Right cardiac atrium (tissue), 5 donors: ENCODE data around the gene PPME1. TPM values are rescaled to one million over a fixed set of nuclear protein-coding genes. Genes with fewer than 3 reads are reported as not detected.
A peak's percentile ranks its signal among the peaks of the same experiment; 100 is the strongest.

Source experiments
- ATAC-seq, 2 donors: fragments of 200-7000 bp; cut with Tn5 transposase; one replicate each; pipeline versions ENCODE4 v1.8.0 to v1.9.1; 2020; ENCODE audit warnings: moderate library complexity in 2 of 2, mild to moderate bottlenecking in 1 of 2
- DNase-seq, 3 donors: peaks; one replicate each; pipeline ENCODE4 v3.0.0-alpha.2; 2020
- H3K27ac ChIP-seq: one replicate; pipeline ENCODE4 v1.5.1; 2013; ENCODE audit warnings: mild to moderate bottlenecking, low read length, control low read depth, moderate library complexity
- H3K27me3 ChIP-seq: one replicate; pipeline ENCODE4 v1.6.1; 2013; ENCODE audit not compliant: control insufficient read depth, insufficient read depth
- H3K4me1 ChIP-seq: one replicate; pipeline ENCODE4 v1.6.1; 2013; ENCODE audit warnings: low read length; ENCODE audit not compliant: control insufficient read depth, insufficient read depth
- H3K4me3 ChIP-seq: one replicate; pipeline ENCODE4 v1.5.1; 2013; ENCODE audit warnings: low read length, control low read depth
- H3K9me3 ChIP-seq: one replicate; pipeline ENCODE4 v1.6.1; 2013; ENCODE audit warnings: low read length; ENCODE audit not compliant: control insufficient read depth
- WGBS: extraction: QIAGEN DNeasy Blood & Tissue Kit; methylation state at CpG from one replicate; pipeline ENCODE4 v1.1.7; 2013; 5-methylcytosine and 5-hydroxymethylcytosine counted together
- intact Hi-C, 4 donors: fragments of 100-400 bp; cut with DNase I; formaldehyde crosslinking; loops; one replicate each; pipeline versions ENCODE4 v1.11.0 to v1.14.0; 2022 to 2023
- polyA plus RNA-seq: library from polyadenylated mRNA; stranded (reverse); fragments of 200-250 nt; gene quantifications from one replicate; pipeline ENCODE4 v1.2.3, GENCODE V29; 2013
- total RNA-seq, 4 donors: library from RNA; stranded (reverse); fragmentation: NEBNext Ultra II Directional; extraction: Animal tissue kit (Norgen Biotek cat#: 25700); gene quantifications; one replicate each; pipeline ENCODE4 v1.2.1, GENCODE V29; 2021
- donor health status: healthy with polysubstance abuse.
- donor health status: DM: no; HTN: yes; CAD: no.
- donor health status: DM: no; HTN: no; CAD: no.
- donor health status: DM: no; HTN: yes; CAD: no; lungs with severe emphysema.
- donor health status: DM: yes; HTN: yes; CAD: no.

Gene PPME1
- total and polyA plus RNA-seq, 5 donors, result 29.3 to 38.5 (median 33.7) TPM

DNA sequence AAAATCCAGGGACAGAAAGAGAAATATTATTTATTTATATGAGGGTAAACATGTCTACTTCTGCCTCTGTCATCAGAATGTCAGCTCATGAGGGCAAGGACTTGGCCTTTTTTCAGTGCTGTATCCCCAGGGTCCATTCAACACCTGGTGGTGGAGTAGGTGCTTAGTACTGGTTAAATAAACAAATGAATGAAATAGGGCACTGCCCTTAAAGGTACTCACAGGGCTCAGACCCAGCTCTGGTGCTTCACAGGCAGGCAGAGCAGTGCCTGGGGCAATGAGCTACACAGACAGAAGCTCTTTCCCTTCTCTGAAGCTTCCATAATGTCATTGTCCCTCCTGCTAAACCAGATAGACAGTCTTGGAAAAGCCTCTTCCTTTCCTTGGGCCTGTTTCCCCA, 109.4 kb downstream of the PPME1 start:
- DNase-seq (no peak), ATAC-seq (no peak)
- Histone ChIP-seq H3K9me3 (no peaks in the 10 kb centered on the region), H3K4me1 (no peaks in the 10 kb centered on the region), H3K27ac (no peak overlapping the region), H3K4me3 (no peak overlapping the region), H3K27me3 (no peaks in the 10 kb centered on the region)
- intact Hi-C loops, result no loop called here

GRCh38 chr11:74282421-74282820, 111.3 kb downstream of the PPME1 start:
- H3K27ac ChIP-seq, result no peak overlapping the region
- DNase-seq (no peak), ATAC-seq (no peak)
- H3K4me1 ChIP-seq, result no peaks in the 10 kb centered on the region
- 85% methylated on average over 3 of the region's 3 CpGs for WGBS
- H3K9me3 ChIP-seq, result no peaks in the 10 kb centered on the region
- no peak overlapping the region for H3K4me3 ChIP-seq
- no peaks in the 10 kb centered on the region for H3K27me3 ChIP-seq
- intact Hi-C loops, result no loop called here

DNA sequence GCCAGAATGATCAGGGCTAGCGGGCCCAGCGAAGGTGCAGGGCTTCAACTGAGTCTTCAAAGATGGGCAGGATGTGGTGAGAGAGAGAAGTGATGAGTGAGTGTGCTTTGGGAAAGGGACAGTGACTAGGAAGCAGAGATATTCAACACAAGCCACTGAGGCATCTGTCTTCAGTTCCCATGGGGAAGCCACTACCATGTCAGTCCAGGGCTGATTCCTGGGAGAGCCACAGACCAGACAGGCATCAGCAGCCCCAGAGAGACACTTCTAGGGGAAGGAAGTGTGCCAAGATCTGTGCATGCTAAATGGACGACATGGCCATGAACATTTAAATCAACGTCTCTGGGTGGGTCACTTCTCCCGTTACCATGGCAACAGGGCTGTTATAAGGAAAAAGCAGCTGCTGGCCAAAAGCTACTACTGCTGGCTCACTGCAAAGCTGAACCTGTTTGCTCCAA, 111.9 kb downstream of the PPME1 start:
- ATAC-seq (no peak), DNase-seq (no peak)
- WGBS, result 61% methylated on average over 5 of the region's 5 CpGs
- H3K9me3 ChIP-seq, result no peaks in the 10 kb centered on the region
- H3K4me3 ChIP-seq, result no peak overlapping the region
- intact Hi-C loops, result no loop called here
- no peaks in the 10 kb centered on the region for H3K27me3 ChIP-seq
- H3K27ac ChIP-seq, result no peak overlapping the region
- no peaks in the 10 kb centered on the region for H3K4me1 ChIP-seq

DNA sequence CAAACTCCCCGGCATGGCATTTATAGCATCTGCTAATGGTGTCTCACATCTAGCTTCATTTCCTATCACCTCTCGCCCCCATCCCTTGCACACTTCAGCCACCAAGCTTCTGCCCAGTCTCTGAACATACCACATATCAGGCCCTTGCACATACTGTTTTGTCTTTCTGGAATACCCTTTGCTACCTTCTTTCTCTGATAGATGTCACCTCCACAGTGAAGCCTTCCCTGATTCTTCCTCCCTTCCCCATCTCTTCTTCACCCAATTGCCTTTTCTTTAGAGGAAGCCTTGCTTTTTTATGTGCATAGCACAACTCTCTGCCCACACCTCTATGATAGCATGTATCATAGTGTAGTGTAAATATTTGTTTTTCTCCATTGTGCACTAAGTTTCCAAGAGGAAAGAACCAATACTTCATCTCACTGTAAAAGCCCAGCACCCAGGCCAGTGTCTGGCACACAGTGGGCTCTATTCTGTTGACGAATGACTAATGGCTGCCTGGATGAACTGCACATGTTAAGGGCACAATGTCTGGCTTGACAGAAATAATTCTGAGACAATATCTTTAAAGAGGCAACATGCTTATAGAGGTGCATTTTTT, 112.6 kb downstream of the PPME1 start:
- Histone ChIP-seq H3K27me3 (no peaks in the 10 kb centered on the region), H3K4me1 (no peaks in the 10 kb centered on the region), H3K9me3 (no peaks in the 10 kb centered on the region), H3K4me3 (no peak overlapping the region), H3K27ac (no peak overlapping the region)
- DNase-seq (no peak), ATAC-seq (no peak)
- intact Hi-C loops, result no loop called here
- WGBS, result 81% methylated on average over 3 of the region's 3 CpGs

DNA sequence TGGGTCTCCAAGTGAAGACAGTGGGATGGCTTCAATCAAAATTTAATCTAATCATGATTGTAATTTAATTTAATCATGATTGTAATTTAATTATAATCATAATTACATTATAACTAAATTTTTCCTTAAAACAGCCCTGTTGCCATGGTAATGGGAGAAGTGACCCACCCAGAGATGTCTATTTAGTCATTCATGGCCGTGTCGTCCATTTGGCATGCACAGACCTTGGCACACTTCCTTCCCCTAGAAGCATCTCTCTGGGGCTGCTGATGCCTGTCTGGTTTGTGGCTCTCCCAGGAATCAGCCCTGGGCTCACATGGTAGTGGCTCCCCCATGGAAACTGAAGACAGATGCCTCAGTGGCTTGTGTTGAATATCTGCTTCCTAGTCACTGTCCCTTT, 113.4 kb downstream of the PPME1 start:
- Histone ChIP-seq H3K4me3 (no peak overlapping the region), H3K27me3 (no peaks in the 10 kb centered on the region), H3K4me1 (no peaks in the 10 kb centered on the region), H3K27ac (no peak overlapping the region), H3K9me3 (no peaks in the 10 kb centered on the region)
- ATAC-seq (no peak), DNase-seq (no peak)
- intact Hi-C loops, result no loop called here
- WGBS, result 67% methylated on average over 2 of the region's 2 CpGs

GRCh38 chr11:74288161-74288560, 117.1 kb downstream of the PPME1 start:
- WGBS, result 41% methylated on average over 1 of the region's 1 CpG
- DNase-seq, result peak in 1 of 3 donors; percentile 28
- Histone ChIP-seq H3K27ac (no peak overlapping the region), H3K4me1 (no peaks in the 10 kb centered on the region), H3K9me3 (no peaks in the 10 kb centered on the region), H3K27me3 (no peaks in the 10 kb centered on the region), H3K4me3 (no peak overlapping the region)
- intact Hi-C loops, result no loop called here
- ATAC-seq, result peak; percentile 75 to 99

DNA sequence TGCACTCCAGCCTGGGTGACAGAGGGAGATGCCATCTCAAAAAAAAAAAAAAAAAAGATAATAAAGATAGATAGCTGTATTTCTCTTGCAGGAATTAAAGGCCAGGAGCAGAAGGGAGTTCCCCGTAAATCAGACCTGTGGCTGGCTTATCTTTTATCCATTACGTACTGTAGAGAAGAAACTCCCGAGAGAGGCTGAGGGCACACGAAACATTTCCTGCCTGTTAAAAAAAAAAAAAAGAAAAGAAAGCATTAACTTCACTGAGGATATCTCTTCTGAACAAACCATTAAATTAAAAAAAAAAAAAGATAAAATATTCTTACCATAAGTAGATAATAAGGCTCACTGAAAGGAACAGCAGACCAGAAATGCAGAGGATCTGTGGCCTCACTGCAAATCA, 117.8 kb downstream of the PPME1 start:
- no peaks in the 10 kb centered on the region for H3K9me3 ChIP-seq
- H3K4me3 ChIP-seq, result no peak overlapping the region
- DNase-seq (no peak), ATAC-seq (peak in 1 of 2 donors; percentile 74)
- no peak overlapping the region for H3K27ac ChIP-seq
- intact Hi-C loops, result no loop called here
- 31% methylated on average over 4 of the region's 4 CpGs for WGBS
- no peaks in the 10 kb centered on the region for H3K27me3 ChIP-seq
- H3K4me1 ChIP-seq, result no peaks in the 10 kb centered on the region

GRCh38 chr11:74297484-74297883, 126.4 kb downstream of the PPME1 start:
- DNase-seq (no peak), ATAC-seq (no peak)
- no peak overlapping the region for H3K4me3 ChIP-seq
- H3K27me3 ChIP-seq, result no peaks in the 10 kb centered on the region
- H3K9me3 ChIP-seq, result no peaks in the 10 kb centered on the region
- no peaks in the 10 kb centered on the region for H3K4me1 ChIP-seq
- H3K27ac ChIP-seq, result no peak overlapping the region
- 94% methylated on average over 1 of the region's 1 CpG for WGBS
- intact Hi-C loops, result no loop called here

DNA sequence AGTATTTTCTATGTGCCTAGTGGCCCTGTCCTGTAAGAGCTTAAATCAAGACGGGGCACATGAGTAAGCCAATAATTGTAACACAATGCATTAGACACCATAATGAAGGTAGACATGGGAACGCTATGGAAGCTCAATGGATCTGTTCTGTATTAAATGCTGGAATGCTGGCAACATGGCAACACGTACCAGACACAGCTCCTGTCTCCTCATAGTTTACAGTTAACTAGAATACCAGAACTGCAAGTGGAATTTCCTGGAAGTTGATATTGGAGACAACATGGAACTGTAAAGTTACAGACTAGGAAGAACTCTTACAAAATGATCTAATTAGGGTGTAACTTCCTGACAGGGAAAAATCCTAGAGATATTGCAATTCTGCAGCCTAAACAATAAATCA, 127.9 kb downstream of the PPME1 start:
- H3K4me3 ChIP-seq, result no peak overlapping the region
- intact Hi-C loops, result no loop called here
- 74% methylated on average over 3 of the region's 3 CpGs for WGBS

More for the DNA sequence above, 127.9 kb downstream of the PPME1 start:
- no peak overlapping the region for H3K27ac ChIP-seq
- DNase-seq, result no peak
- H3K4me1 ChIP-seq, result no peaks in the 10 kb centered on the region
- ATAC-seq, result no peak
- no peaks in the 10 kb centered on the region for H3K27me3 ChIP-seq
- H3K9me3 ChIP-seq, result no peaks in the 10 kb centered on the region

Other genes with a start within 250 kb of the PPME1 start
- gene DNAJB13, start 220.3 kb upstream of the PPME1 start, total RNA-seq, result under 1 TPM in 1 of 4 donors, not detected in 3; 0.26 TPM
- gene DNAJB13, start 220.3 kb upstream of the PPME1 start, polyA plus RNA-seq, result not detected
- 10 to 100 TPM; 12.6 to 23.1 (median 17.1) TPM for gene UCP2, start 188.4 kb upstream of the PPME1 start, total RNA-seq
- gene UCP2, start 188.4 kb upstream of the PPME1 start, polyA plus RNA-seq, result 9.9 TPM
- gene UCP3, start 162.2 kb upstream of the PPME1 start, total RNA-seq, result 1 to 10 TPM; 1.6 to 2.5 (median 1.9) TPM
- gene UCP3, start 162.2 kb upstream of the PPME1 start, polyA plus RNA-seq, result 2.0 TPM
- gene C2CD3, start 287 bp upstream of the PPME1 start, total RNA-seq, result 10 to 100 TPM; 13.8 to 19.1 (median 15.9) TPM
- gene C2CD3, start 287 bp upstream of the PPME1 start, polyA plus RNA-seq, result 10.1 TPM
- under 1 TPM in 2 of 4 donors, not detected in 2; 0.21 to 0.72 TPM for gene P4HA3, start 140.4 kb downstream of the PPME1 start, total RNA-seq
- 0.07 TPM for gene P4HA3, start 140.4 kb downstream of the PPME1 start, polyA plus RNA-seq
- gene PGM2L1, start 227.1 kb downstream of the PPME1 start, total RNA-seq, result 1 to 10 TPM; 1.9 to 3.0 (median 2.6) TPM
- gene PGM2L1, start 227.1 kb downstream of the PPME1 start, polyA plus RNA-seq, result 0.84 TPM